Lower leg skin (tissue), 4 donors: ENCODE measurements around the gene PNPLA8. TPM values are rescaled to one million over a fixed set of nuclear protein-coding genes. Genes with fewer than 3 reads are reported as not detected.

Experiments used
- DNase-seq, 2 donors: peaks; one replicate each; pipeline ENCODE4 v3.0.0-alpha.2; 2019; ENCODE audit warnings: low spot score in 2 of 2
- H3K4me3 ChIP-seq: fragments of 200-600 bp; sonication (generic); 2 replicates; pipeline ENCODE4 v1.5.1; 2017; ENCODE audit warnings: mild to moderate bottlenecking, low read depth; ENCODE audit not compliant: poor library complexity, severe bottlenecking
- CTCF ChIP-seq, 3 donors: fragments of 450-650 bp; IDR thresholded peaks; one replicate each; pipeline ENCODE4 v1.5.1; 2016; ENCODE audit warnings: antibody characterized with exemption in 3 of 3, mild to moderate bottlenecking in 3 of 3, moderate library complexity in 2 of 3
- POLR2A ChIP-seq, 2 donors: fragments of 450-650 bp; IDR thresholded peaks; one replicate each; pipeline ENCODE4 v1.6.1; 2016 to 2017; ENCODE audit warnings: antibody characterized with exemption in 2 of 2, mild to moderate bottlenecking in 1 of 2, moderate library complexity in 1 of 2
- WGBS, 2 donors: methylation state at CpG; one replicate each; pipeline ENCODE4 v1.1.5; 2018; 5-methylcytosine and 5-hydroxymethylcytosine counted together
- intact Hi-C: fragments of 100-400 bp; cut with DNase I; formaldehyde crosslinking; loops from one replicate; pipeline ENCODE4 v1.15.0; 2023; ENCODE audit warnings: low total_unique reads
- total RNA-seq, 4 donors: library from RNA; depleted of rRNA; stranded (reverse); fragments of >200 nt; gene quantifications; one replicate each; pipeline ENCODE4 v1.1.0, GENCODE V29; 2016

Gene PNPLA8
- total RNA-seq, 4 donors from 2014 or later = 25.6 to 37.1 (median 33.3) TPM

DNA sequence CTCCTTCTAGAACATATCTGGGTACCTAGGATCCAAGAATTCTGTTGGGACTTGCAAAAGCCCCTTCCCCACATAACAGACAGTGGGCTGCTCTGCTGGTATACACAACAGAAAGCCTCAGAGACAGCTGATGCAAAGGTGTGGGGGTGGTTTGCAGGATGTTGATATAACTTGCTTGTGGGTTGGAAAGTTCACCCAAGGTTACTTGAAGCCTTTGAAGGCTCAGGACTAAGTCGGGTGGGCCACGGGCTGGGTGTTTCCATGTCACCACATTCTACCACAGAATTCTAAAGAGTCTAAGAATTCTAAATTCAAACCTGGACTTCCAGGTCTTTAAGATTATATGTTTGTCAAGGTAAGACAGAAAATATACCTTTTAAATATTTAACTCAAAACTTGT is 62.3 kb downstream of the PNPLA8 start:
- WGBS, 2 donors = 73 to 80% methylated on average over 2 of the region's 2 CpGs
- H3K4me3 ChIP-seq = no peak overlapping the region
- TF ChIP-seq CTCF (IDR thresholded peaks at IDR 0.05) = no peak
- TF ChIP-seq POLR2A (IDR thresholded peaks at IDR 0.05) = no peak
- intact Hi-C loops = no loop called here
- no peak for DNase-seq

DNA sequence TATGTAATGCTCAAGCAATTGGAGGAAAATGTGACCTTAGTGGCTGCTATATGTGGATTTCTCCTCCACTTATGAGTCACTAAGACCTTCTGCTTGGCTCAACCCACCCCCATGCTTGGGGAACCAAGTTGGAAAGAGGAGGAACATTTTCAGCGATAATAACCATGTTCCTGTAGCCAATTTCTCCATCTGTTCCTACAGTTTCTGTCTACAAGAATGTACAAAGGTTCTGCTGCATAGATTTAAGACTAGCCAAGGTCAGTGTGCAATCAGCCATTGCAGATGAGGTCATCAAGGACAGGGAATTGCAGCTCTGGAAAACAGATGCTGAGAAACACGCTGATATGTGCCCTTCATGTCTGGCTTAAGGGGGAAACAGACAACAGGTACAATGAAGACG is 64.1 kb downstream of the PNPLA8 start:
- intact Hi-C loops = no loop called here
- TF ChIP-seq POLR2A (IDR thresholded peaks at IDR 0.05) = no peak
- no peak for DNase-seq
- H3K4me3 ChIP-seq = no peak overlapping the region
- WGBS, 2 donors = 75 to 80% methylated on average over 3 of the region's 3 CpGs

GRCh38 chr7:108460964-108461363 is 65.0 kb downstream of the PNPLA8 start:
- 96 to 100% methylated on average over 1 of the region's 1 CpG for WGBS, 2 donors
- DNase-seq = no peak

GRCh38 chr7:108459922-108460551 is 65.9 kb downstream of the PNPLA8 start:
- H3K4me3 ChIP-seq = no peak overlapping the region
- DNase-seq = no peak
- WGBS, 2 donors = 55 to 60% methylated on average over 3 of the region's 3 CpGs

More at GRCh38 chr7:108460964-108461363, 65.0 kb downstream of the PNPLA8 start:
- no peak overlapping the region for H3K4me3 ChIP-seq
- TF ChIP-seq CTCF (IDR thresholded peaks at IDR 0.05) (no peak), POLR2A (IDR thresholded peaks at IDR 0.05) (no peak)
- intact Hi-C loops = no loop called here

DNA sequence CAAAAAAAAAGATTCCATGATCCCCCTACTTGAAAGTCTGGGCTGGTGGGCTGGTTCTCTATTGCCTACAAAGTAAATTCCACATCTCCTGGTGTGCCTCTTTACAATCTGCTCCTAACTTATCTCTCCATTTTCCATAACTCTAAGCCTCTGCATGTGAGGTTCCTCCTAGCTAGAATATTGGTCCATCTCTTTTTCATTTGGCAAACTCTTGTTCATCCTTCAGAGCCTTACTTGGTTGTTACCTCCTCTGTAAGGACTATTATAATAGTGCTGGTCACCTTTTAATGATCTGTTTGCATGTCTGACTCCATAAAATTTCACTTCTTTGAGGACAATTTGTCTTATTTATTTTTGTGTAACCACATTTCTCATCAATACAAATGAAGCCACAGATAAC is 68.1 kb downstream of the PNPLA8 start:
- TF ChIP-seq CTCF (IDR thresholded peaks at IDR 0.05) (no peak), POLR2A (IDR thresholded peaks at IDR 0.05) (no peak)
- DNase-seq = no peak
- no peak overlapping the region for H3K4me3 ChIP-seq
- intact Hi-C loops = no loop called here

More at GRCh38 chr7:108459922-108460551, 65.9 kb downstream of the PNPLA8 start:
- intact Hi-C loops = no loop called here
- TF ChIP-seq CTCF (IDR thresholded peaks at IDR 0.05) (no peak), POLR2A (IDR thresholded peaks at IDR 0.05) (no peak)

DNA sequence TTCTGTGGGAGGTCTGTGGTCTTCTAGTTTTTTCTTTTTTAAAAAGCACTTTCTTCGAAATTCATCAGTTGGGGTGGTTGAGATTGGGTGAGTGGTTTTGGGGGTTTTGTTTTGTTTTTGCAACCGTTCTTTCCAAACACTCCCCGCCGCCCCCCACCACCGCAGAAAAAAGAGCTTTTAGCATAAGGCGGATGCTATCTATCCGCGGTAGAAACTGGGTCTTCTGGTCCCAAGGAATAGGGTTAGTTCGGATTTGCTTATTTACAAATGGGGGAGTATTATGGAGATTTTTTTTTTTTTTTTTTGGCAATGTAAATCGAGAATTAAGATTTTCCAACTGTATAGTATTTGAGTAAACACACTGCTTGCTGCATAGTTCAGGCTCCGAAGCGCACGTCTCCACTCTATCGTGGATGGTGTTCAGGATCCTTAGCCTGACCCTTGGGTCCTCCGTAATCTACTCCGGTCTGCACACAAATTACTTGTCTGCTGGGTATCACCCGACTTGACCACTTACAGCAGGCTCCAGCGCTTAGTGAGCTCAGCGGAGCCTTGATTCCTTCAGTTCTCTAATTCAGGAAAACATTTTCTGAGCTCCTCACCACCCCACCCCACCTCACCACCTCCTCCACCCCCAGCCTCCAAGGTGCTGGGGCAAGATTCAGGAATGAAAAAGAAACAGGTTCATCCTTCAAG is 68.9 kb downstream of the PNPLA8 start:
- WGBS, 2 donors = 8 to 10% methylated on average over 19 of the region's 19 CpGs
- no peak for DNase-seq
- H3K4me3 ChIP-seq = no peak overlapping the region
- TF ChIP-seq CTCF (IDR thresholded peaks at IDR 0.05) = no peak
- no peak for TF ChIP-seq POLR2A (IDR thresholded peaks at IDR 0.05)
- intact Hi-C loops = no loop called here
